Stimulated activated memory B cell treated with anti-CD40 and anti-IgM and Interleukin-4, amounts not matched to agents 10 μg/mL and 1 μg/mL and 100 μg/mL, for 72 hours (primary cell): ENCODE data around the gene GUCA2B.

Experiments used
- ATAC-seq: fragments of 150-1000 bp; cut with Tn5 transposase; 2 replicates; pipeline ENCODE4 v1.10.0; 2021
- H3K27ac Mint-ChIP-seq: one replicate; pipeline ENCODE4 v1.8.0; 2022; ENCODE audit warnings: mild to moderate bottlenecking, mixed read lengths
- H3K27me3 Mint-ChIP-seq: one replicate; pipeline ENCODE4 v1.8.0; 2022; ENCODE audit warnings: mixed read lengths
- H3K36me3 Mint-ChIP-seq: one replicate; pipeline ENCODE4 v1.8.0; 2022; ENCODE audit warnings: mixed read lengths
- H3K4me1 Mint-ChIP-seq: one replicate; pipeline ENCODE4 v1.8.0; 2022; ENCODE audit warnings: mixed read lengths
- H3K4me3 Mint-ChIP-seq: one replicate; pipeline ENCODE4 v1.8.0; 2022; ENCODE audit warnings: mild to moderate bottlenecking, moderate library complexity, mixed read lengths
- H3K9me3 Mint-ChIP-seq: one replicate; pipeline ENCODE4 v1.8.0; 2022; ENCODE audit warnings: mixed read lengths

The GUCA2B gene

GRCh38 chr1:42152907-42153600 is at the start of gene GUCA2B:
TSS of gene GUCA2B (plus strand) at chr1:42153410. CDS start at chr1:42153451, 41 bp downstream.
- ATAC-seq = no peak
- no peak within 1 kb of the TSS for H3K4me3 Mint-ChIP-seq
- H3K27me3 Mint-ChIP-seq = peaks cover 41% of the 10 kb centered on the region
- no peaks in the 10 kb centered on the region for H3K36me3 Mint-ChIP-seq
- no peak within 1 kb of the TSS for H3K27ac Mint-ChIP-seq
- no peaks in the 10 kb centered on the region for H3K9me3 Mint-ChIP-seq
- no peaks in the 10 kb centered on the region for H3K4me1 Mint-ChIP-seq

DNA sequence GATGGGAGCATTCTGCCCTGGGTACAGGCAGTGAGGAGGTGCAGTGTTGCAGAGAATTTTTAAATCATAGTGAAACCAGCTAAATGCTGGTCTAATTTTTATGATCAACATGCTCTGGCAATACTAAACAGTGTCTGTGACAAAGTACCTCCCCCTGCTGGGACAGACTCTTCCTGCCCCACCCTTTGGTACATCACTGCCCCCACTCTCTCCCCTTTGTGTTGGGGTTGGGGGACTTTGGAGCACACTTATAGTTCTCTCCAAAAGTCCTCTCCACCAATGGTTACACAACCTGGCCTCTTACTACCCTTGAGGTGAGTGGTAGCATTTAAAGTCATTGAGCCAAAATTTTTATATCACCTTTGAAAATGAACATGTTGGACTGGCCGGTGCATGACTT is 48.2 kb upstream of the GUCA2B start:
- H3K27ac Mint-ChIP-seq = no peak overlapping the region
- H3K4me3 Mint-ChIP-seq = no peak overlapping the region
- peaks cover 29% of the 10 kb centered on the region for H3K27me3 Mint-ChIP-seq
- ATAC-seq = no peak
- no peaks in the 10 kb centered on the region for H3K36me3 Mint-ChIP-seq
- H3K9me3 Mint-ChIP-seq = peaks cover 3% of the 10 kb centered on the region
- no peaks in the 10 kb centered on the region for H3K4me1 Mint-ChIP-seq

DNA sequence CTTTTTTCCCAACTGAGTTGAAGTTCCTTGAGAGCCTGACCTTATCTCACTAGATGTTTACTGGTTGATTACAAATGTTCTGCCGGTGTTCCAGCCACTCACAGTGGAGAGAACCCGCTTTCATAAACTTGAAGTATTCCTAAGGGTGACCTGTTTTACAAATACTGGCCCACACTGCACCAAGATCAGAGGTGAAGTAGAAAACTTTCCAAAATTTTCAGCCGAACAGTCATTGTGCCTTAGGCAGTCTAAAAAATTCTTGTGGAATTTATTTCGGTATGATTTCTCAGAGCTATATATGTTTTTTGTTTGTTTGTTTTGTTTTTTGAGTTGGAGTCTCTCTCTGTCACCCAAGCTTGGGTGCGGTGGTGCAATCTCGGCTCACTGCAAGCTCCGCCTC is 44.9 kb upstream of the GUCA2B start:
- Mint-ChIP-seq H3K4me1 (no peaks in the 10 kb centered on the region), H3K36me3 (no peaks in the 10 kb centered on the region), H3K27me3 (peaks cover 49% of the 10 kb centered on the region), H3K27ac (no peak overlapping the region), H3K9me3 (peaks cover 3% of the 10 kb centered on the region), H3K4me3 (no peak overlapping the region)
- no peak for ATAC-seq

DNA sequence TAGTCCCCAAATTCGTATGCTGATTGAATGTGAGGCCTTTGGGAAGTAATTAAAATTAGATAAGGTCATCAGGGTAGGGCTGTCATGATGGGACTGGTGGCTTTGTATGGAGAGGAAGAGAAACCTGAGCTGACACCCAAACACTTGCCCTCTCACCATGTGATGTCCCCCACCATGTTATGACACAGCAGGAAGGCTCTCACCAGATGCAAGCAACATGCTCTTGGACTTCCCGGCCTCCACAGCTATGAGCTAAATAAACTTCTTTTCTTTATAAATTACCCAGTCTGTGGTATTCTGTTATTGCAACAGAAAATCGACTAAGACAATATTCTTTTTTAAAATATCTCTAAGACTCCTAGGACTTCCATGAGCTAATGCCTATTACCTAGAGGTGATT is 43.6 kb upstream of the GUCA2B start:
- no peak overlapping the region for H3K27ac Mint-ChIP-seq
- H3K36me3 Mint-ChIP-seq = no peaks in the 10 kb centered on the region
- H3K4me3 Mint-ChIP-seq = no peak overlapping the region
- no peaks in the 10 kb centered on the region for H3K4me1 Mint-ChIP-seq
- H3K9me3 Mint-ChIP-seq = peaks cover 3% of the 10 kb centered on the region
- H3K27me3 Mint-ChIP-seq = peaks cover 58% of the 10 kb centered on the region
- no peak for ATAC-seq

DNA sequence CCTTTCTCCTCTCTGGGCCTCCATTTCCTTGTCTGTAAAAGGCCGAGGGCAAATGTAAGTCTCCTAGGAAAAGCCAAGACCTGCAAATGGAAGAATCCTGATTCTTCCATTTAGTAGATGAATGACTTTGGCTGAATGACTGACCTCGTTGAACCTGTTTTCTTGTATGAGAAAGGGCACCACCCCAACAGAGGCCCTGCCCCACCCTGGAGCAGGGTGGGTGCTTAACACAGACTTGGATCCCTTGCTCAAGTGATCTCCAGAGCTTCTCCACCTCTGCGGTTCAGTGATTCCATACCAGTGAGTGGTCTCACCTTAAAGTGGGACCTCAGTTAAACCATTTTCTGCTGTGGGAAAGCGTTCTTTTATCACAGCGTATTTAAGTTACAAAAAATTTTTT is 39.0 kb upstream of the GUCA2B start:
- Mint-ChIP-seq H3K4me3 (no peak overlapping the region), H3K27me3 (peaks cover 56% of the 10 kb centered on the region), H3K36me3 (no peaks in the 10 kb centered on the region), H3K4me1 (no peaks in the 10 kb centered on the region), H3K27ac (no peak overlapping the region), H3K9me3 (peaks cover 3% of the 10 kb centered on the region)
- ATAC-seq = no peak

- H3K4me3 Mint-ChIP-seq = no peak overlapping the region
- H3K9me3 Mint-ChIP-seq = peaks cover 3% of the 10 kb centered on the region
- H3K4me1 Mint-ChIP-seq = no peaks in the 10 kb centered on the region
- H3K27me3 Mint-ChIP-seq = peaks cover 41% of the 10 kb centered on the region
- ATAC-seq = no peak
- no peak overlapping the region for H3K27ac Mint-ChIP-seq
- H3K36me3 Mint-ChIP-seq = peaks cover 6% of the 10 kb centered on the region
These were observed 36.0 kb upstream of the GUCA2B start for GRCh38 chr1:42117214-42117613.

DNA sequence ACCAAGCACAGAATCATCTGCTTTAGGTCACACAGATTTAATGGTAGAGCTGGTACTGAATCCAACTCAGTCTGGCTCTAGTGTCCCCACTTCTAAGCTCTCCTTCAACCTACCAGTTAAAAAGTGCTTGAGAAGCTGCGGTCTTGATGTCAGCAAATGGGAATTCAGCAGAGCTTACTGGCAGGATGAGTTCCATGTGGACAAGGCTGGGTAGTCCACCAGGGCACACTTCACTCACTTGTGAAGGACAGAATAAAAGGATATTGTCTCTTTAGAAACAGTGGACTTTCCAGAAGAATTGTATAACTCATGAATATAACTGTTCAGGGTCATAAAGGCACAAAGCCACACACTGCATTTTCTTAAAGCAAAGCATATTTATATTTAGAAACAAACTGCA is 35.1 kb upstream of the GUCA2B start:
- ATAC-seq = no peak
- Mint-ChIP-seq H3K27ac (no peak overlapping the region), H3K36me3 (peaks cover 6% of the 10 kb centered on the region), H3K4me3 (no peak overlapping the region), H3K27me3 (peaks cover 34% of the 10 kb centered on the region), H3K4me1 (no peaks in the 10 kb centered on the region), H3K9me3 (peaks cover 3% of the 10 kb centered on the region)

DNA sequence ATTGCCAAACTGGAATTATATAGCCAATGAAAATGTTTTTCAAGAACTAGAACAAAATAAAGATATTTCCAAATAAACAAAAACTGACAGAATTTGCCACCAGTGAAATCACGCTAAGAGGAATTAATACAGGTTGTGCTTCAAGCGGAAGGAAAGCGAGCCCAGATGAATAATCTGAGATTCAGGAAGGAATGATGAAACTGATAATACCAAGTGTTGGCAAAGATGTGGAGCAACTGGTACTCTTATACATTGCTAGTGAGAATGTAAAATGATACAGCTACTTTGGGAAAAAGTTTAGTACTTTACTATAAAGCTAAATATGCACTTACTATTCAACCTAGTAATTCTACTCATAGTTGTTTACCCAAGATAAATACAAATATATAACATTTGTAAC is 30.8 kb upstream of the GUCA2B start:
- no peak overlapping the region for H3K27ac Mint-ChIP-seq
- no peak for ATAC-seq
- peaks cover 6% of the 10 kb centered on the region for H3K36me3 Mint-ChIP-seq

DNA sequence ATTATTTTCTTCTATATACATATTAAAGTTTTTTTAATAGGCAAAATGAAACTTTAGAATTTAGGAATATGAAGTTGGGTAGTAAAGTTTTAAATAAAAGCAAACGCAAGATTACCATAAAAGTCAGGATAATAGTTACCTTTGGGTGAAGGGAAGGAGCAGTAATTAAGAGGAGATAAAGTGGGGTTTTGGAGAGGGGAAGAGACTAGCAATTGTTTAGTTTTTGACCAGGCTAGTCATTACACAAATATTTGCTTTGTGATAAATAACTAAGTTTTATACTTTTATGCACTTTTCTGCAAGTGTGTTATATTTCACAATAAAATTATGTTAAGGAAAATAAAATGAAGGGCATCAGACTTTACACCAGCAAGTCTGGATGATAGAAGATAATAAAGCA is 27.7 kb upstream of the GUCA2B start:
- H3K4me3 Mint-ChIP-seq = no peak overlapping the region
- peaks cover 6% of the 10 kb centered on the region for H3K36me3 Mint-ChIP-seq
- no peaks in the 10 kb centered on the region for H3K4me1 Mint-ChIP-seq
- no peak overlapping the region for H3K27ac Mint-ChIP-seq
- peaks cover 36% of the 10 kb centered on the region for H3K27me3 Mint-ChIP-seq
- no peak for ATAC-seq
- peaks cover 3% of the 10 kb centered on the region for H3K9me3 Mint-ChIP-seq

More for the DNA sequence above, 30.8 kb upstream of the GUCA2B start:
- H3K27me3 Mint-ChIP-seq = peaks cover 20% of the 10 kb centered on the region
- H3K9me3 Mint-ChIP-seq = peaks cover 3% of the 10 kb centered on the region
- H3K4me3 Mint-ChIP-seq = no peak overlapping the region
- no peaks in the 10 kb centered on the region for H3K4me1 Mint-ChIP-seq

- H3K27ac Mint-ChIP-seq = no peak overlapping the region
- no peaks in the 10 kb centered on the region for H3K9me3 Mint-ChIP-seq
These were observed 25.4 kb upstream of the GUCA2B start for GRCh38 chr1:42127767-42128166.

DNA sequence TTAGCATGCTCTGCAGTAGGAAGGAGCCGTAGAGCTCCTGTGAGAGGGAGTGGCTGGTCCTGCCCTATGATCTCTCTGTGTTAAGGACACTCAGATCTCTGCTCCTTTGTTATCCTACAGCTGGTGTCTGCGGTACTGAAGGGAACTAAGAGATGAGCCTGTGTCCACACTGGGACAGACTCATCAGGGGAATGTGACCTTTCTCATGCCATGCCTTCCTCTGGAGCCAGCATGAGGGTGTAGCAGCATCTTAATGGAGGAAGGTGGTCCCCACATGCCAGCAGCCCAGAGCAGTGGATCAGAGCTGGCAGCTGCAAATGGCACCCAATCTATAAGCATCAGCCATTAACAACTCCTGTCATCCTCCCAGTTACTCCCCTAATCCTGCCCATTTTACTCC is 24.7 kb upstream of the GUCA2B start:
- no peaks in the 10 kb centered on the region for H3K4me1 Mint-ChIP-seq
- no peaks in the 10 kb centered on the region for H3K9me3 Mint-ChIP-seq
- H3K36me3 Mint-ChIP-seq = no peaks in the 10 kb centered on the region
- H3K4me3 Mint-ChIP-seq = no peak overlapping the region
- ATAC-seq = peak; percentile 24
- peaks cover 26% of the 10 kb centered on the region for H3K27me3 Mint-ChIP-seq
- no peak overlapping the region for H3K27ac Mint-ChIP-seq

More at GRCh38 chr1:42127767-42128166, 25.4 kb upstream of the GUCA2B start:
- ATAC-seq = no peak
- no peak overlapping the region for H3K4me3 Mint-ChIP-seq
- no peaks in the 10 kb centered on the region for H3K36me3 Mint-ChIP-seq
- peaks cover 26% of the 10 kb centered on the region for H3K27me3 Mint-ChIP-seq
- no peaks in the 10 kb centered on the region for H3K4me1 Mint-ChIP-seq

DNA sequence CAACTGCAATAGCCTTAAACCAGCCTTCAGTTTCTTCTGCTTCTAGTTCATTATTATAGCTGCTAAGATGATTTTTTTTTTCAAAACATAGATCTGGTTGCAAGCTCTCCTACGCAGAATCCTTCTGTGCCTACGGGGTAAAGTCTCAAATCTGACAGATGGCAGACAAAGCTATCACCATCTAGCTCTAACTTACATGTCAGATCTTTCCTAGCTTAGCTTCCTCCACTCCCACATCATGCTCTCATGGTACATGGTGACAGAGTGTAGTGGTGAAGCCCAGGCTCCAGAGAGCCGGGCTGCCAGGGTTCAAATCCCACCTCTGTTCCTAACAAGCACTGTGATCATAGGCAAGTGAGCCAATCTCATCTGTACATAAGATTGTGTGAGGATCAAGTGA is 24.2 kb upstream of the GUCA2B start:
- no peaks in the 10 kb centered on the region for H3K4me1 Mint-ChIP-seq
- no peak overlapping the region for H3K4me3 Mint-ChIP-seq
- H3K36me3 Mint-ChIP-seq = no peaks in the 10 kb centered on the region

DNA sequence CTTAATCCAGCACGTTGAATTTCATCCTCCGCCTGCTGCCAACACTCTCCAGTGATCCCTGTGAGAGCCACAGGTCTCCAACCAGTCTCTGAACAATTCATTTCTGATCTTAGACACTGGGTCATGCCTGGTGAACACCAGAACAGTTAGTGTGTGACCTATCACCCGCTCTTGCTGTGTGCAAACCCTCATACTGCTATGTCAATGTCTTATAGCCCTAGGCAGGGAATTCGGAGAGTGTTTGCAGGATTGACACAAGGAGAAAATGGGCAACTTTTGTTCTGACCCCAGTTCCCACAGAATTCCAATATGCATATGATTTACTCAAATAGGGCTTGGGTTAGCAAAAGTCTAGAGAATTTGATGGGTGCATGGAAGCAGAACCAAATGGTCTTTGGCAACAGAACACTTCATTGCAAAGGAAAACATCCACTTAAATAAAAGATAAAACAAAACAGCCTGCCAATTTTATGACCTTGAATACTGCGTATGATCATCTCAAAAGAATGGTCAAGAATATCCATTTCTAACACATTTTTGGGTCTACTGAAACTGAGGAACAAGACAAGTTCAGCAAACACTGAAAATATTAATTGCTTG is 23.0 kb upstream of the GUCA2B start:
- Mint-ChIP-seq H3K9me3 (no peaks in the 10 kb centered on the region), H3K27ac (no peak overlapping the region), H3K4me1 (no peaks in the 10 kb centered on the region), H3K36me3 (no peaks in the 10 kb centered on the region), H3K4me3 (no peak overlapping the region), H3K27me3 (peaks cover 16% of the 10 kb centered on the region)
- ATAC-seq = no peak

More for the DNA sequence above, 24.2 kb upstream of the GUCA2B start:
- Mint-ChIP-seq H3K27me3 (peaks cover 21% of the 10 kb centered on the region), H3K27ac (no peak overlapping the region), H3K9me3 (no peaks in the 10 kb centered on the region)
- ATAC-seq = no peak

DNA sequence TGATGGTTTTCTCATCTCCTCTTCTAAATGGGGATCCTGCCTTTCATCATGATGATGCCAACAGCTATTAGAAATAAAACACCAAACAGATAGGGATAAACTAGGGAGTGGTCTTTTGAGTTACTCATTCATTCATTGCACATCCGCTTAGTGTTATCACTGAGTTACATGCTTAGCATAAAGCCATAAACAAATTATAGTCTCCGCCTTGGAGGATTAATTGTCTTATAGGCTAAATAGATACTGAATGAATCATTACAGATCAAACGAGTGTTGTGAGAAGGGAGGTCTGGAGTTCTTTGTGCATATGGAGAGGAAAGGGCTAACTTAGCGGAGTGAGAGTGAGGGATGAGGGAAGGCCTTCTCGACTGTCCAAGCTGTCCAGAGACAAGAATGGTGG is 19.8 kb upstream of the GUCA2B start:
- no peak for ATAC-seq
- Mint-ChIP-seq H3K4me1 (peaks cover 11% of the 10 kb centered on the region), H3K4me3 (no peak overlapping the region), H3K36me3 (no peaks in the 10 kb centered on the region), H3K27me3 (peaks cover 29% of the 10 kb centered on the region), H3K27ac (no peak overlapping the region), H3K9me3 (no peaks in the 10 kb centered on the region)

- no peaks in the 10 kb centered on the region for H3K9me3 Mint-ChIP-seq
- peaks cover 32% of the 10 kb centered on the region for H3K27me3 Mint-ChIP-seq
- ATAC-seq = no peak
- no peak overlapping the region for H3K4me3 Mint-ChIP-seq
- no peak overlapping the region for H3K27ac Mint-ChIP-seq
- peaks cover 11% of the 10 kb centered on the region for H3K4me1 Mint-ChIP-seq
- H3K36me3 Mint-ChIP-seq = no peaks in the 10 kb centered on the region
These were observed 19.2 kb upstream of the GUCA2B start for GRCh38 chr1:42133809-42134526.

- Mint-ChIP-seq H3K27me3 (peaks cover 28% of the 10 kb centered on the region), H3K36me3 (no peaks in the 10 kb centered on the region), H3K4me3 (no peak overlapping the region), H3K27ac (no peak overlapping the region), H3K4me1 (peaks cover 11% of the 10 kb centered on the region), H3K9me3 (no peaks in the 10 kb centered on the region)
- no peak for ATAC-seq
These were observed 17.8 kb upstream of the GUCA2B start for GRCh38 chr1:42135426-42135825.
